ENCODE data around the gene CFAP43. TPM values are rescaled to one million over a fixed set of nuclear protein-coding genes. Genes with fewer than 3 reads are reported as not detected.

CFAP43 gene
- total RNA-seq, 1 donor from 2014 or later: 0.08 TPM

Small RNA genes within 50 kb of the gene (microRNA-seq; reads per million reads assigned to microRNA genes)
- gene MIR4482: not detected
- not detected for gene MIR609

Other genes with a start within 250 kb of the CFAP43 start
- gene COL17A1, start 146.5 kb downstream of the CFAP43 start, total RNA-seq: 0.22 TPM
- 7.2 TPM for gene SFR1, start 110.2 kb downstream of the CFAP43 start, total RNA-seq
- gene GSTO1, start 22.5 kb upstream of the CFAP43 start, total RNA-seq: 209 TPM
- gene GSTO2, start 36.8 kb upstream of the CFAP43 start, total RNA-seq: 0.67 TPM
- gene ITPRIP, start 106.1 kb upstream of the CFAP43 start, total RNA-seq: 25.4 TPM
- gene CFAP58, start 121.5 kb upstream of the CFAP43 start, total RNA-seq: 2.7 TPM